ENCODE data around the gene PSMA8.
A peak's percentile ranks its signal among the peaks of the same experiment; 100 is the strongest.
"Not testable (repeated sequence)": the region's sequence is repeated elsewhere in the genome, so short reads cannot be mapped to it uniquely, and the experiment has no call there.

PSMA8 gene

DNA sequence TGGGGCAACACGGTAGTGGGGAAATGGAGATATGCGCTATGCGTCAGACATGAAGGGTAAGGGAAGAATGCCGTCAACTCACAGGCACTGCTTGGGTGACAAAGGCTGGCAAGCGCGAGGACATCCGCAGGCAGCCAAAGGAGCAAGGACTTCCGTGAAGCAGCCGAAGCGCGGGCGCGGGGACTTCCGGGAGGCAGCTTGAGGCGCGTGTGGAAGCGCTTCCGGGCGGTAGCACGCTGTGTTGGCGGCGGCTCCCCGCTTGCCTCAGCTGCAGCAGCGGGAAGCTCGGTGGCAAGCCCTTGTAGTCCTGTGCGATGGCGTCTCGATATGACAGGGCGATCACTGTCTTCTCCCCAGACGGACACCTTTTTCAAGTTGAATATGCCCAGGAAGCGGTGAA lies at the start of gene PSMA8:
Gene PSMA8, plus strand, starts transcription at position 218 of the 400 bp plus-strand sequence. Its CDS starts 97 bp downstream, at position 315.
- DNase-seq: no peak

DNA sequence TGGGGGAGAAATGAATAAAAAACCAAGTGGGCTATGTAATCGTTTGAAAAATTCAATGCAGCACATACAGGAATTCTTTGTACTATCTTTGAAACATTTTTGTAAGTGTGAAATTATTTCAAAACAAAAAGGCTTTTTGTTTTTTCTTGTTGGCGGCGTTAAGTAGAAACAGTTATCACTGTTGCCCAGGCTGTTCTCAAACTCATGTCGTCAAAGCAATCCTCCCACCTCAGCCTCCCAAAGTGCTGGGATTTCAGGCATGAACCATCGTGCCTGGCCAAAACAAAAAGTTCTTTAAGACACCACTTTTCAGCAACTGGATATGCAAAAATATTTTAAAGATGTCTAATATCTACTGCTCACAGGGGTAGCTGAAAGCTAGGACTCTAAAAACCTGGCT lies 48.6 kb upstream of the PSMA8 start:
- DNase-seq: no peak

DNA sequence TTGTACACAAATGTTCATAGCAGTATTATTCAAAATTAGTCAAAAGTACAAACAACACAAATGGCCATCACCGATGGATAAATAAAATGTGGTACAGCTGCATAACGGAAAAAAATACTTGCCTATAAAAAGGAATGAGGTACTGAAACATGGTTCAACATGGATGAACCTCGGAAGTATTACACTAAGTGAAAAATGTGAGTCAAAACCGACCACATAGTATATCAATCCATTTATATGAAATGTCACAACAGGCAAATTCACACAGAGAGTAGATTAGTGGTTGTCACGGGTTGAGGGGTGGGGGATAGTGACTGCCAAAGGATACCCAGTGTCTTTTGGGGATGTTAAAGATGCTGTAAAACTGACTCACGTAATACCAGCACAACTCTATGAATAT lies 46.7 kb upstream of the PSMA8 start:
- DNase-seq: no peak

DNA sequence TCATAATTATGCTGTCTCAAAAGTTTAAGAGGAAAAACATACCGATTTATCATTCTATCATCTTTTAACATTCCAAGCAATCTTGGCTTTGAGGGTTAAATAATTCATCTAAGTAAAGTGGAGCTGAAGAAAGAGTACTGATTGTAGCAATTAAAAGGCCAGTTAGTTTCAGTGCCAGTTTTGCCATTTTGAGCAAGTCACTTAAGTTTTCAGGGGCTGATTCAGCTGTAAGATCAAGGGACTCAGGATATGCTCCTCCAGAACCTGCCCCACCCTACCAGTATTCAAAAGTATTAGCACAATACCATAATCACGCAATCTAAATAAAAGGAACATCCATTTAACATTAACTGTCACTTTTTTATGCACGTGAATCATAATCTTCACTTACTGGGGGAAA lies 45.2 kb upstream of the PSMA8 start:
- DNase-seq: no peak

DNA sequence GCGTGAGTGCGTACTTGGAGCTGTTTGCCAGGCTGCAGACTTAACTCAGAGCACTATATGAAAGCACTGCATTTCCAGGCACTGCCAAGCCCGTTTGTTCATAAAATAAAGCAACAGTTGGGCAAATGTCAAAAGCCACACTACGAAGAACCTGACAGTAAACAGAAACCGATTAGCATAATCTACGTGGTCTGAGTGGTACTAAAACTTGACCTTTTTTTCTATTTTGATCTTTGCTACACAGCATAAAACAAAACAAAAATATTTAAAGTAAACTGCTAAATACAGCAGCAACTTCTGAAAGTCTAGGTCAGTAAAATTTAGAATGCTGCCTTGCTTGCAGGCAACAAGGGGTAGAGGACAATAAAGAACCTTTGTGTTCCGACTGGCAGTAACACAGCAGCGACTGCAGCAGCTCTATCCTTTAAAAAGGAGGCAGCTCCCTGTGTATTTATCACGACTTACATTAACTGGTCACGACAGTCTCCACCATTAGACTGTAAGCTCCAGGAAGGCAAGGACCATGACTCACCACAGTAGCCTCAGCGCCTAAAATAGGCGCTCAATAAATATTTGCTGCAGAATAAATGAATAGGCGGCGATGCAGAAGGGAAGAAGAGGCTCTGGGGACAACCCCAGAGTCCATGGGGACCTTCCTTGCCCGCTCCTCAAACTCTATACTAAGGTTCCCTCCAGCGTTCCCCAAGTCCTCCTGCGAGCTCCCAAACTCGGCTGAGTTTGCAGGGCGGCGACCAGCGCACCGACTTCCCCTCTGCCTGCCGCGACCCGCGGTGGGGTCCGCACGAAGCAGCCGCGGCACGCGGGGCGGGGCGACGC lies 44.2 kb upstream of the PSMA8 start:
- no peak for DNase-seq

DNA sequence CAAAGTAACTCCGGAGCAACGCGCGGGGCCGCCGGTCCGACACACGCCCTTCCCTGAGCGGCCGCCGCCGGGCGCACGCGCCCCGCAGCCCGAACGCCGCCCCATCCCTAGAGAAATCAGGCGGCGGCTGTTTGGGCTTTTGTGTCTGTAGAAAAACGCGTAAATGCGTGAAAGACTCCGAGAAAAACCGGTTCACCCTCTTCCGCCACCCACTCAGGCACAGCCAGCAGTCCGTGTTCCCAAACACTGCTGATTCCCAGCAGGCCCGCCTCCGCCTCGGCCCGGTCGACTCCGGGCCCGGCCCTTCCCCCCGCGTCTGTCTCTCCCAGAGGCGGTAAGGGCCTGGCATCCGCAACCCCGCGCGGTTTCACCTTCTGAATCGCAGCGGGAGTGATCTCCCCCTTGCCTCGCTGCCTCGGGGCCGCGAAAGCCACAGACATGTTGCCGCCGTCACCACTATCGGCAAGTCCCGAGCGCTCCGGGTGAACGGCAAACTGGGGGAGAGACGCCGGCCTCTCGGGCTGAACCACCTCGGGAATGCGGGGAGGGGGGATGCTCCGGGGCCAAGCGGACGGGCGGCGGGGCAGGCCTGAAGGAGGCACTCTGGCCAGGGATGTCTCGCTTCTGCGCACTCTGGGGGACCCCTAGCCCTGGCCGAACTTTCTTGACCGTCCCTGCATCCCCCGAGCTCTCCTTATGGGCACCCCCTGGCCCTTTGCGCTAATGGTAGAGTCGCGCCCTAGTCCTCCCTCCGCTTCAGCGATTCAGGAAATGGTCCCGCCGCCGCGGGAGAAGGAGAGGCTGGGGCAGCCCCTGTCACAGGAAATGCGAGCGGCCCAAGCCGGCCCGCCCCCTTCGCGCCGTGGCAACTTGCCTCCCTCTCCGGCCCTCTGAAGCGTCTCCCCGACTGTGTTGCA lies 43.3 kb upstream of the PSMA8 start, which contains the start of gene SS18:
Gene SS18, minus strand, starts transcription at position 484 of the 917 bp plus-strand sequence. Its CDS starts 44 bp downstream, at position 440.
- DNase-seq: peak; percentile 84

DNA sequence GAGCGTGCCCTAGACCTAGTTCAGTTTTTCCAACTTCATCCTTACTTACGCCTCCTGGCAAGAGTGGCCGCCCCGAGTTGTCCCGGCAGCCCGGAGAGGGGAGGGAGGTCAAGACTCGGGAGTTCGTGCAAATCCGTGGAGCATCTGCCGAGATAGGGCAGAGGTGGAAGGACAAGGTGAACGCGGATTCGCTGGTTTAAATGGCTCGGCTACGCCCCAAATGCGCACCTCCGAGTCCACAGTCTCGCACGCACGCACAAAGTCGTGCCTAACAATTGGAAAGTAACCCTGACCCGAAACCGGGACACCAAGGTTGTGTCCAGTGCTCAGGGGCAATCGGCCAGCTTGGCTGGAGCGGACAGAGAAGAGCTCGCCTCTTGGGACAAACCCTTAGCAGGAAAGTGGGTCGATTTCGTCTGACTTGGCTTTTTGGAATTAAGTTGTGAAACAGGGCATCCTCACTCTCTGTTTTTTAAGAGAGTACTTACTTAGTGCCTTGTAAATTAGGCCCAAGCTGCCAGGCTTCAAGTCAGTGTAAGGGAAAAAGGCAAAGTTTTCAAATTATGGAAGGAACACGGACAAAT lies 42.5 kb upstream of the PSMA8 start:
- DNase-seq: peak; percentile 64

DNA sequence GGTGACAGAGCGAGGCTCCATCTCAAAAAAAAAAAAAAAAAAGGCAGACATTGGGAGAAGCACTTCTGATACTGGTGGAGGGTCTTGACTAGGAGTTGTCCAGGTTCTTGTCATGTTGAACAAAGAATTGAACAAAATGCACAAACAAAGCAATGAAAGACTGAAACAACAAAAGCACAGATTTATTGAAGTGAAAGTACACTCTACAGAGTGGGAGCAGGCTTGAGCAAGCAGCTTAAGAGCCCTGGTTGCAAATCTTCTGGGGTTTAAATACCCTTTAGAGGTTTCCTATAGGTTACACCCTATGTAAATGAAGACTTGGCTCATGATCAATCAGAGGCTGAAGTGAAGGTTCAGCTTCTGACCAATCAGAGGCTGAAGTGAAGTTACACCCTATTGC lies 36.8 kb upstream of the PSMA8 start:
- no peak for DNase-seq

DNA sequence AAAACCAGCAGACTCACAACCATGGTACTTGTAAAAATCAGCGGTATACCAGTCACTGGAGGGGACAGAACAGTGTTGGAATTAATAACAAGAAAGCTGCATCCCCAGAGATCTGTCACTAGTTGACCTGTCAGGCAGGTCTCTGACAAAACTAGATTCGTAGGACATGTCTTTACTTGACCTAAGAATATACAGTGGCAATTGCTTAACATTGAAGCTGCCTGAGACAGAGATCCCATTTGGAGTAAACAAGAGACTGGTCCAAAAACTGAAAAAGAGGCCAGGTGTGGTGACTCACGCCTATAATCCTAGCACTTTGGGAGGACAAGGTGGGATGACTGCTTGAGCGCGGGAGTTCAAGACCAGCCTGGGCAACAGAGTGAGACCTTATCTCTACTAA lies 36.1 kb upstream of the PSMA8 start:
- no peak for DNase-seq

DNA sequence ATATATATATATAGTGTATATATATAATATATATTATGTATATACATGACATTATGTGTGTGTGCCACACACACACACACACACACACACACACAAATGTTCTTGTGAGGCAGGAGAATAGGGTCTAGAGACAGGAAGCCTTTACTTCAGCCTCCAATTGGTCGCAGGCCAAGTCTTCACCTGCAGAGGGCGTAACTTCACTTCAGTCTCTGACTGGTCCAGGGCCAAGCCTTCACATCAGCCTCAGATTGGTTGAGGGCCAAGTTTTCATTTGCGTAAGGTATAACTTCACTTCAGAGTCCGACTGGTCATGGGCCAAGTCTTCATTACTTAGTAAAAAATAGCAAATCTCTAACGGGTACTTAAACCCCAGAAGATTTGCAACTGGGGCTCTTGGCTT lies 30.1 kb upstream of the PSMA8 start:
- DNase-seq: no peak

DNA sequence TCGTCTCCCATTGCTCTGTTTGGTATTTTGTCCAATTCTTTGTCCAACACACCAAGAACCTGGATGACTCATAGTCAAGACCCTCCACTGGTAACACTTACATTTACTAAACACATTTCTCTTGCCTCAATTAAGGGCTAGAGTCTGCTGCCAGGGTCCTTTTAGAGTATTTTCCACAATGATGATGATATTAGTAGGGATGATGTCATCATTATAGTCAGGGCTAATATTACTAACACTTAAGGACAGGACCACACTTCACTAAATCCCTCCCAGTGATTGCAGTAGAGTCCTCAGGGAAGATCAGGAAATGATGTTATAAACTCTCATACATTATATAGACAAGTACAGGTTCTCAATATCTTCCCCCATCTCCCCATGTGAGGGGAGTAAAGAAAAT lies 29.6 kb upstream of the PSMA8 start:
- DNase-seq: no peak

DNA sequence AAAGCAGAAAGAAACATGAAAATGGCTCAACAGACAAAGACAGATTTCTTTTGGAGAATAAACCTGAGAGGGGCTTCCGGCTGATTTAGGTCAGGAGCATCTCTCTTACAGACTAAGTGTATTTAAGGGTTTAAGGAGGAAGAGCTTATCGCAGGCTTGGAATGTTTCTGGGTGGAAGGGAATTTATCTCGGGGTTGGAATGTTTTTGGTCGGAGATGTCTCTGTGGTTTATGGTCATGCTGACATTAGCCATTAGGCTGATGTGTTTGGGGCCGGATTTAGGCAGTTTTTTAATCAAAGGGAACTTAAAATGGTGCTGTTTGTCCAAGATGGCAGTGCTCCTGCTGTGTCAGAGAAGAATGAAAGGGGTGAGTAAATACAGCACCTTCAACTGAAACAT lies 14.4 kb upstream of the PSMA8 start:
- DNase-seq: no peak

DNA sequence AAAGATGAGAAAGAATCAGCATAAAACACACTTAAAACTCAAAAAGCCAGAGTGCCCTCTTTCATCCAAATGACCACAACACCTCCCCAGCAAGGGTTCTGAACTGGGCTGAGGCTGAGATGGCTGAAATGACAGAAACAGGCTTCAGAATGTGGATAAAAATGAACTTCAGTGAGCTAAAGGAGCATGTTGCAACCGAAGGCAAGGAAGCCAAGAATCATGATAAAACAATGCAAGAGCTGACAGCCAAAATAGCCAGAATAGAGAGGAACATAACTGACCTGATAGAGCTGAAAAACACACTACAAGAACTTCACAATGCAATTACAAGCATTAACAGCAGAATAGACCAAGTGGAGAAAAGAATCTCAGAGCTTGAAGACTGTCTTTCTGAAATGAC lies 12.2 kb upstream of the PSMA8 start:
- no peak for DNase-seq

DNA sequence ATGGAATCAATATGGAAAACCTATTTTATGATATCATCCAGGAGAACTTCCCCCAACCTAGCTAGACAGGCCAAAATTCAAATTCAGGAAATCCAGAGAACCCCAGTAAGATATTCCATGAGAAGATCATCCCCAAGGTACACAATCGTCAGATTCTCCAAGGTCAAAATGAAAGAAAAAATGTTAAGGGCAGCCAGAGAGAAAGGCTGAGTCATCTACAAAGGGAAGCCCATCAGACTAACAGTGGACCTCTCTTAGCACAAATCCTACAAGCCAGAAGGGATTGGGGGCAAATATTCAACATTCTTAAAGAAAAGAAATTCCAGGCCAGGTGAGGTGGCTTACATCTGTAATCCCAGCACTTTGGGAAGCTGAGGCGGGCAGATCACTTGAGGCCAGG lies 11.7 kb upstream of the PSMA8 start:
- not testable (repeated sequence) for DNase-seq

DNA sequence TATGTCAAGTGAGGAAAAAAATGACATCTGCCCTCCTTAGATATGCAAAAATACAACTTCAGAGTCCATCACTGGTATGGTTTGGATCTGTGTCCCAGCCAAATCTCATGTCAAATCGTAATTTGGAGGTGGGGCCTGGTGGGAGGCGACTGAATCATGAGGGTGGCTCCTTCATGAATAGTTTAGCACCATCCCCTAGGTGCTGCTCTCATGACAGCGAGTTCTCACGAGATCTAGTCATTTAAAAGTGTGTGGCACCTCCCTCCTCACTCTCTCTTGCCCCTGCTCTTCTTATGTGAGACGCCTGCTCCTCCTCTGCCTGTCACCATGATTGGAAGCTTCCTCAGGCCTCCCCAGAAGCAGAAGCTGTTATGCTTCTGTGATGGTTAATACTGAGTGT lies 5.9 kb upstream of the PSMA8 start:
- no peak for DNase-seq

DNA sequence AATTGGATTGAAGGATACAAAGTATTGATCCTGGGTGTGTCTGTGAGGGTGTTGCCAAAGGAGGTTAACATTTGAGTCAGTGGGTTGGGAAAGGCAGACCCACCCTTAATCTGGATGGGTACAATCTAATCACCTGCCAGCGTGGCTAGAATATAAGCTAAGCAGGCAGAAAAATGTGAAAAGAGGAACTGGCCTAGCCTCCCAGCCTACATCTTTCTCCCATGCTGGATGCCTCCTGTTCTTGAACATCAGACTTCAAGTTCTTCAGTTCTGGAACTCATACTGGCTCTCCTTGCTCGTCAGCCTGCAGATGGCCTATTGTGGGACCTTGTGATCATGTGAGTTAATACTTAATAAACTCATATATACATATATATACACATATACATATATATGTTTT lies 5.5 kb upstream of the PSMA8 start:
- not testable (repeated sequence) for DNase-seq

DNA sequence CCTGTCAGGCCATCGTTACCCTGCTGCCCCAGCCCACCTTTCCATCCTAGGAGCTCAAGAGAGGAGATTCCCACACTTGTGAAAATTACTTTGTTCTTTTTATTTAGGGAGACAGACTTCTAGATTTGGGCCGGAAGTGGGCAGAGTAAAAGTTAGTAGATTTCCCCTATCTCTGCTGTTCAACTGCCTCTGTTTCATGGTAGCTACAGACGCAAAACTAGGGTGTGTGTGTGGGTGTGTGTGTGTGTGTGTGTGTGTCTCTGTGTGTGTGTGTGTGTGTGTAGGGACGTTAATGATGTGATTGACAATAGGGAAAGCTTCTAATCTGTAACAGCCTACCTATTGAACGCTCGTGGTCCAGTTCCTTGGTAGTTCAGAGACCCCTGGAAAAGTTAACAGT lies 438 bp downstream of the PSMA8 start:
- no peak for DNase-seq

DNA sequence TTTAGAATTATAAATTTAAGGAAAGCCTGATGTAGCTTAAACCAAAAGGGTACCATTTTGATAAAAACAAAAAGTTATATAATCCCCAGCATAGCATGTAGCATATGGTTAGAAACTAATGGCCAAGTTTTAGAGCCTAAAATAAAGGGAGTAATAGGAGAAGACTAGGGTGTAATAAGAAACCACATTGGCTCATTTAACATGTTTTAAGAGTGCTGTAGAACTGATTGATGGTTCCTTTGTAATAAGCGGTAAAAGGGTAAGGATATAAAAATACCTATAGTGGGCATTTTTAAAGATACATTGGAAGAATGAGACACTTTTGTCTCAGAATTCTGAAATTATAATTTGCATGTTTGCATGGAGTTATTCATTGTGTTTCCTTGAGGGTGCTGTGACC lies 1.9 kb downstream of the PSMA8 start:
- no peak for DNase-seq

DNA sequence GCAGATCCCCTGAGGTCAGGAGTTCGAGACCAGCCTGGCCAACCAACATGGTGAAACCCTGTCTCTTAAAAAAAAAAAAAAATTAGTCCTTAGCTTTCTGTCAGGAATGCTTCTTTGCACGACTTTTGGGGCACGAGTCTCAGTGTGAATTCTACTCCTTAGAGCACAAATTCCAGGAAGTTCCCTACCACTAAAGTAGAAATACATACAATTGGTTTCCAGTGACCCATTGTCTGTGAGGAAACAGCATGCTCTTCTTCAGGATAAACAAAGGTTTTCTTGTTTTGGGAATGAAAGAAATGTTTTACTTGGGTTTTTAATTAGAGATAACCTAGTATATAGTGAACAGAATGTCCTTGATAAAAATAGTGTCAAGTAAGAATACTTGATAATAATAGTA lies 23.7 kb downstream of the PSMA8 start:
- DNase-seq: no peak

DNA sequence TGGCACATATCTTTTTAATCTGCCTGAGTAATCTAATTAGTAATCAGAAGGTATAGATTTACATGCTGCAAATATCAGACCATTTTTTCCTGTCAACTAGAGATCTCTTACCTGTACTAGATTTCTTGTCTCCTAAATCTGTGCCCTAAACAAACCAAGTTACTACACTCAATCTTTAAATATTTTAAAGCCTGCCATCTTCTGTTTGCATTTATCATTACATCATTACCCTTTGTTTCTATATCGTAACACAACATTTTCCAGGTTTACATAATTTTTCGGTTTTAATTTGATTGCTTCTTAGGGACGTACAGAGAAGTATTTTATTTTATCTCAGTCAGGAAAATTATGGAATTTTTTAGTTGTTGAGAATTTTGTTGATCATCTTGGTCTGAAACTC lies 25.7 kb downstream of the PSMA8 start:
- no peak for DNase-seq

DNA sequence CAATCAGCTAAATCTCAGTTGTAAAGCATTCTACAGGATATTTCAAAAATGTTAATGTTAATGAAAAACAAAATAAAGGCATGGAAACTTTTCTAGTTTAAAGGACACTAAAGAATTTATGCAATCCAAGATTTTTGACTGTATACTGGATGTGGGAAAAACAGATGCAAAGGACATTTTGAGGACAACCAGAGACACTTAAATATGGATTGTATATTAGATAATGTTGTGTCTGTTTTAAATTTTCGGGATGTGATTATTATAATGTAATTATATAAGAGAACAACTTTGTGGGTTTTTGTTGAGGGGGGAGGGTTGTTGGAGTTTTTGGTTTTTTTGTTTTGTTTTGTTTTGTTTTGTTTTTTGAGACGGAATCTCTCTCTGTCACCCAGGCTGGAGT lies 30.9 kb downstream of the PSMA8 start:
- no peak for DNase-seq

DNA sequence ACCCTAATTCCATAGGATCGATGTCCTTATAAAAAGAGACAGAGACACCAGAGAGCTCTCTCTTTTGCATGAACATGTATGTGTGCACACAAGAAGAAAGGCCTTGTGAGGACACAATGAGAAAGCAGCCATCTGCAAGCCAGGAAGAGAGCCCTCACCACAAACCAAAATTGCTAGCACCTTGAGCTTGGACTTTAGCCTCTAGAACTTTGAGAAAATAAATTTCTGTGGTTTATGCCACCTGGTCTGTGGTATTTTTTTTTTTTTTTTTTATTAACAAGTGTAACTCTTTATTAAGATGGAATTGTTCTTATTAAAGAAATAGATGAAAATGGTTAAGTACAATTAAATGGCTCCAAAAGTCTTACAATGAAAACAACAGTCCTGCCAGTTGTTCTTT lies 33.9 kb downstream of the PSMA8 start:
- DNase-seq: not testable (repeated sequence)

DNA sequence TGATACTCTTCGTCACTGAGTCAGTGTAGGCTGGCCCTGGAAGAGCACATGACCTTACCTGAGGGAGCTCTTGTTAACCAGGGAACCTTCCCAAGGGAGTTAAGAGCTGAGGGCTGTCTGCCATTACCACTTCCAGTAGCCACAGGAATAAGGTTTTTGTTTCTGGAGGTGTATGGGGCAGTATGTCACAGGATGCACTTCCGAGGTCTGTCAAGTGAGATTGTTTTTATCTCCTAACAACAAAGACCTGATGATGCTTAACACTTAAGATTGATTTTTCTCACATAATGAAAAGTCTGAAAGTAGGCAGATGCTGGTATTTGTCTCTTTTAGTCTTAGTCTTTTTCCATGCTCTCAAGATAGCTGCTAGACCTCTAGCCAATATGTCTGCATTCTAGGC lies 41.8 kb downstream of the PSMA8 start:
- DNase-seq: no peak

DNA sequence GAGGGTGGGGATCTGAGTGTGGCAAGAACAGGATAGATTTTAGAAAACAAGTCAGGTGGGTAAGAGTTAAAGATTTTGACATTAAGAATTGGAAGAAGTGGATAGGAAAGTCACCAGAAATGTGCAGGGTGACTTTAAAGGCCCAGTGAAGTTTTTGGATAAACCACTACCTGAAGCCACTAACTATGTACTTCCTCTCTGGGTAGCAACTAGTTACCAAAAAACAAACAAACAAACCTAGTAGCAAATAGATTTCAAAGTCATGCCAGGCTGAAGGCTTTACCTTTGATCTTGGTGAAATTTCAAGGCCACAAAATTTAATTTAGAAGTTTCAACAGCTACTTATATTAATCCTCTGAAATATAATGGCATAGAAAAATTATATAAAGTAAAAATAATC lies 42.5 kb downstream of the PSMA8 start:
- DNase-seq: no peak
